GM21619 (cell line): Measurements from ENCODE around the gene RDH5.
A peak's percentile ranks its signal among the peaks of the same experiment; 100 is the strongest.

Source experiments
- ATAC-seq: cut with Tn5 transposase; IDR thresholded peaks from one replicate; pipeline ENCODE4 v1.9.1; 2021; ENCODE audit not compliant: unreplicated experiment

Gene RDH5

DNA sequence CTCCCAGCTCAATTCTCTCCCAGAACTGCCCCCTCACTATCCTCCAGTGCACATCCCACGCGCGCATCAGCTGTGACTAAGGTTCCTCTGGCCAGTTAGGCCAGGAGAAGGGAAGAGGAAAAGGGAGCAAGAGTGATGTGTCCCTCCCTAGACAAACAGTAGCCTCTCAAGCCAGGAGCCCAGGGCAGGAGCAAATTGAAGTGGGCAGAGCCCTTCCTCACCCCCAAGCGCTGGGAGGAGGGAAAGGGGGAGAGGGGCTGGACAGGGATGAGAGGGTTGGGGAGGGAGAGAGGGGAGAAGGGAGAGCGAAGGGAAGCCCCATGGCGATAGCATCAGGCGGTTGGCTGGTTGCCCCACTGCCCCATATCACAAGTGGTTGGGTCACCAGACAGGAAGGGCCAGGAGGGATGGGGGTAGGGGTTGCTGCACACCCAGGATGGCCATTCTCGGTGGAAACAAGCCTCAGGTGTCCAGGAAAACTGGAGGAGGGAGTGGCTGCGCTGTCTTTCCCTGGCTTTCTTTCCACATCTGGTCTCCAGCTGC lies 7.5 kb downstream of the RDH5 start:
- no peak for ATAC-seq

DNA sequence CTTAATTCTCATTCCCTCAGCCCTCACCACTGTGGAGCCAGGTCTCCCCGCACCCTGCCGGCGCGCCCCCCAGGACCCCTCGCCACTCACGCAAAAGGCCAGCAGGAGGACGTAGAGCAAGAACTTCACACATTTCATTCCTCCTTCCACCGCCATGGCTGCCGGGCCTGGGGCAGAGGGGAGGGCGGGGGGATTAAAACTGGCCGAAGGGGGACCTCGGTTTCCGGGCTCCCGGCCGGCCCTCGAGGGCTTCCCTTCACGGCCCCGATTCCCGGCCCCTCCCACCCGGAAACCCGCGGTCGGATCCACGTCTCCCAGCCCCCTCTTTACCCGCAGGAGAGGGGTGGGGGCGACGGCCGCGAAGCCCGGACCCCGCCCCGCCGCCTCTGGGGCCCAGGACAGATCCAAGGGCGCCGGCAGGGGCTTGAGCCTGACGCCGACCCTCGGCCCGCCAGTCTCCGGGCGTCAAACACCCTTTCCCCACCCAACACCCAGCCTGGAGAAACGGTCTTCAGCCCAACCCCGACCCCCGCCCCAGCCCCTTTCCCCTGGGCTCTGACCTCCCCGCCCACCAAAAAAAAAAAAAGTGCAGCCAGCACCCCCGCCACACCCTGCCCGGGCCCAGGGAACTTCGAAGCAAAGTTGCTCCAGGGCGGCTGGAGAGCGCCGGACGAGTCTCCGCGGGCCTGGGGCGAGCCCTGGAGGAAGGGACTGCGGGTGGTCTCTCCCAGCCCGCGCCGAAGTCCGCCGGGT lies 8.2 kb downstream of the RDH5 start:
- peak; percentile 6 for ATAC-seq

DNA sequence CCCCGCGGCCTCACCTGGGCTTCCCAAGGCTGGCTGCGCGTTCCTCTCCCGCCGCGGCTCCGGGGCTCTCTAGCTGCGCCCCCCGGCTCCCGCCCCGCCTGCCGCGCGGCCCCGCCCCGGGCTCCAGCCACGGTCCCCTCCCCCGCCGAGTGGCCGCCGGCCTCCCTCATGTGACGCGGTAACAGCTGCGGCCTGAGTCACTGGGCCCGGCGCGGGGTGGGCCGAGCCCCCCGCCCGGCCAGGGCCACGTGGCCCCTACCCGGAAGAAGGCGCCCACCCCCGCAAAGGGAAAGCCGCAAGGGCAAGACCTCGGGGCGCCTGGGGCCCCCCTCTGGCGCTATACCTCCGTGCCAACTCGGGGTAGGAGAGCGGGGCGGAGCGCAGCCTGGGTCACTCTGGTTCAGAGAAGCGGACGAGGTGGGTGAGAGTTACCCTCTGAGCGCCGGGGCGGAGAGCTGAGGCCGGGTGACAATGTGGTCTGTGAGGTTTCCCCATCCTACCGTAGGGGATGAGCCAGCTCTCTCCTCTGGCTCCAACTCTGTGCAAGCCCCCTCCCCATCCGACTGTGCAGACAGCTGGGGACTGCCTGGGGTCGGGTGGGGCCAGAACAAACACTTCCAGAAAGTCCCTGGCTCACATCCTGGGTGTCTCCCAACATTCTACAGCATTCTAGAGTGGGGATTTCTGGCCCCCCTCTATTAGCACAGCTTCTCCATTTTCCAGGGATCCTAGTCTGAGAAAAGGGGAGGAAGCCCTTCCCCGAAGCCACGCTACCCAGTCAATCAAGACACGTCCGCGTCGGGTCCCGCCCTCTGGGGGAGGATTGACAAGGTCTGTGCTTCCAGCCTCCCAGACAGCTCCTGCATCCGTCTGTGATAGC lies 9.0 kb downstream of the RDH5 start, which contains the start of gene CD63:
CD63 (minus strand) TSS at position 71 of the 880 bp plus-strand sequence. CDS start 668 bp downstream, outside the sequence.
- peak; percentile 56 for ATAC-seq

DNA sequence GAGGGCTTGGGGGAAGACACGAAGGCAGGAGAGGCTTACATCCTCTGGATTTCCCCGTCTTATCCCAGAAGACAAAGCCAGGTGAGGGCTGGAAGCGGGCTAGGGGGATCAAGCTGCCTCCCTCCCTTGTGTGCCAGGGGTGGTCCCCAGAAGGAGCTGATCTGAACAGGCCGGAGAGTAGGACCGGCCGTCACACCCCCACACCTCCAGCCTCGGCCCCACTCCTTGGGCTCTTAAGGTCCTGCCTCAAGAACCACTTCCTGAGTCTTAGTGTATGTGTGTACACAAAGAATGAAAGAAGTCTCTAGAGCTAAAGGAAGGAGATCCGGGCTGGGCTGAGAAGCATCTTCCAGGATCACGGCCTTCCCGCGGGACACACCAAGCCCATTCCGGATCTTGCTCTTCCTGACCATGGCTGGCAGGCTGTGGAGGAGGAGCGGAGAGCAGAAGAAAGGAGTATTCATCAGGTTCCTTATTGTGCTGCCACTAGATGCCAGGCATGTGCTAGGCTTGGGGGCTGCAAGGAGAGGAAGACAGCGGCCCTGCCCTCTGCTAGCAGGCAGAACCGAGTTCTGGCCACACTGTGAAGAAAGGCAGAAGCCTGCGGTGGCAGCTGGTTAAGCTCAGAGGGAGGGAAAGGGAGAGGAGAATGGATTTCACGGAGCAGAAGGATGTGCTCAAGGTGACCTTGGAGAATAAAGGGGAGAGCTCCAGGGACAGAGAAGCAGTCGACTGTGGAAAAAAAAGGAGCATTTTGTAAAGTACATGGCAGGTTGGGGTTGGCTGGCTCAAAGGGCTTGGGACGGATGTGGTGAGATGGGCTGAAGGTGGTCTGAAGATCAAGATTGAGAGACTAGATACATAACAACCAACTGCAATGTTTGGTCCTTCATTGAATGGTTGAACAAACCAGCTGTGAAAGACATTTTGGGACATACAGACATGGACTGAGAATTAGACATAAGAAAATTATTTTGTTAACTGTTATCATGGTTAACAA lies 9.9 kb downstream of the RDH5 start:
- peak; percentile 41 for ATAC-seq

DNA sequence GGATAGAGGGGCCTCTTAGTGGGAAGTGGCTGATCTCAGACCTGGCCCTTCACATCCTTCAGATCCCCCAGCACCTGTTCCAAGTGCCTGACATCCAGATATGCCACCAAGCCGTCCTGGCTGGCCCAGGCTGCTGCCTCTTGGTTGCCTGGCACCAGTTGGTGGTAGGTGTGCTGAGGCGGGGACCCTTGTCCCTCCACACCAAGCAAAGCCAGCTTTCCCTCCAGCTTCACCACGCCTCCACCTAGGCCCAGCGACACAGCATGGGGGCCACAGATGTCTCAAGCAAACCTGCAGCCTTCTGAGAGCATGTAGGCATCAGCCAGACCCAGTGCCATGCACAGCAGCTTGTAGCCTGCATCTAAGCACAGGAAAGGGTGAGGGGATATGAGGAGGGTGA lies 12.1 kb downstream of the RDH5 start:
- ATAC-seq: no peak

DNA sequence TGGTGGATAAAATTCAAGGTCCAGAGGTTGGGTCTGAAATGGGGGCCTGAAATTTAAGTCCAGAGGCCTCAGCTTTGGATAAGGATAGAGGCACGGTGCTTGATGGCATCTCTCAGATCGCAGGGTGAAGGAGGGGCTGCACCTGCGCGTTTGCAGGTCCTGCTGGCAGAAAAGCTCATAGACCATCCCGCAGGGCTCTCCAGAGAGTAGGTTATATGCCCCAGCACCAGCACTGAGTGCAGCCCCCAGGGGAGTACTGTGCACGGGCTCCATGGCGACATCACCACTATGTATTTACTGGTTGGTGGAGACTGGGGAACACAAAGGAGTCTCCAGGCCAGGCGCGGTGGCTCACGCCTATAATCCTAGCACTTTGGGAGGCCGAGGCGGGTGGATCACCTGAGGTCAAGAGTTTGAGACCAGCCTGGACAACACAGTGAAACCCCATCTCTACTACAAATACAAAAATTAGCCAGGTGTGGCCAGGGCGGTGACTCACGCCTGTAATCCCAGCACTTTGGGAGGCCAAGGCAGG lies 12.9 kb downstream of the RDH5 start:
- no peak for ATAC-seq

DNA sequence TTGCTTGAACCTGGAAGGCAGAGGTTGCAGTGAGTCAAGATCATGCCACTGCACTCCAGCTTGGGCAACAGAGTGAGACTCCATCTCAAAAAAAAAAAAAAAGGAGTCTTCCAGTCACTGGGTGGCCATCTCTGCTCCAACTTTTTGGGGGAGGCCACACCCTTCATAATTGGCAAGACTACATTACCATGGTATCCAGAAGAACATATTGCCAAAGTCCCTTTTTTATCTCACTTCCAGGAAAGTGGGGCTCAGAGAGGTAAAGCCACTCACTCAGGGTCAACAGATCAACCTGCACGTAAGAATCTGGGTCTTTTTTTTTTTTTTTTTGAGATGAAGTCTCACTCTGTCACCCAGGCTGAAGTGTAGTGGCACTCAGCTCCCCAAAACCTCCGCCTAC lies 13.7 kb downstream of the RDH5 start:
- no peak for ATAC-seq

DNA sequence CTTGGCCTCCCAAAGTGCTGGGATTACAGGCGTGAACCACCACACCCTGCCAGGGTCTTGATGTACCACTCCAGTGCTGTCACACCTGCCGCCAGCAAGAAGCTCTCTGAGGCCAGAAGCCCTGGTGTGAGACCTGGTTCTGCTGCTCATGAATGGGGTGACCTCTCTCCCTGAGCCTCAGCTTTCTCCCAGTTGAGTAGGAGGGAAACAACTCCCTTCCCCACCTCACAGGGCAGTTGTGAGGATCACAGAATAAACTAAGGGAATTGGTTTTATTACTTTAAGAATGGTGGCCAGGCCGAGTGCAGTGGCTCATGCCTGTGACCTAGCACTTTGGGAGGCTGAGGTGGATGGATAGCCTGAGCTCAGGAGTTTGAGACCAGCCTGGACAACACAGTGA lies 14.4 kb downstream of the RDH5 start:
- ATAC-seq: no peak

DNA sequence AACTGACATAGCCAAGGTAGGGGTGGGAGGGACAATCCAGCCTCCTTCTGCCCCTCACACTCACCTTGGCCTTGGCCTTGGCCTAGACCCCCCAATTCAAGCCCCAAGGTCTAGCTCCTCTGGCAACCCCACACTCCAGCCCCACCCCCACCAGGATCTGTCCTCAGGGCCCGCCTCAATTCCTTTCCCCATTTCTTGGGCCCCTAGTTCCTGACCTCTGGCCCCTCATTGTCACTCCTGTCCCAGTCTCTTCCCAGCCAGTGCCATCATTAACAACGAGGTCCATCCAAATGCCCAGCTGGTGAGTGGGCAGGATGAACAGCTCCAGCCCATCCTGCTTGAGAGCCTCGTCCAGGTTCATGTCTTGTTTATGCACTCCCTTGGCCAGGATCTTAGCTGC lies 15.9 kb downstream of the RDH5 start:
- ATAC-seq: no peak

DNA sequence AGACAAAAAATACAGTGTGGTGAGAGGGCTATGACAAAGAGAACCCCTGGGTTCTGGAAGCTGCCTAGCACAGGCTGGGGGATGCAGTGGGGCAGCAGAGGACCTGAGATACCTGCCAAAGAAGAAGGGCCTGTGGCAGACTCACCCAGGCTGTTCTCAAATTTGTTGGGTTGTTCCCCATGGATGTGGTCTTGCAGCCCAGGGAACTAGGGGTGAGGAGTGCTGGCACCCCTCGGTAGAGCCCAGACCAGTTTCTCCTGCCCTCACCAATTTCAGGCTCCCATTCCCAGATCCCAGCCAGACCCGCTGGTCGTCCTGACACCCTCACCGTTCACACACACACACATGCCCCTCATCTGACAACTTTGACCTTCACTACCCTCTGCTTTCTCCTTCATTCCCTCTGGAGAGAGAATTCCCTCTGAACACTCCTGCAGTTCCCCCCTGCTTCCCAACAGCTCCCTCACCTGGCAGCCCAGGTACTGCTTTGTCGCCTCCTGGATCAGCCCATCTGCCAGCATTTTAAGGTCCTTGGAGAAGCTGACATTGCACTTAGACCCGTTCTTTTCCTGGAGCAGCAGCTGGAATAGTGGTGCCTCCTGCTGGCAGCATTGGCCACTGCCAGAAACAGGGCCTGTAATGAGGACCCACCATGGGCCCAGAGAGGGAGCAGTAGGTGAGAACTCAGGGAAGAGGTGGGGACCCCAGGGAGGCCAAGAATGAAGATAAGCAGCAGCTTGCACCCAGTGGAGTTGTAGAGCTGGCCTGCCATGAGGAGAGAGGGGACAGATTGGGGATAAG lies 16.8 kb downstream of the RDH5 start:
- peak; percentile 36 for ATAC-seq

DNA sequence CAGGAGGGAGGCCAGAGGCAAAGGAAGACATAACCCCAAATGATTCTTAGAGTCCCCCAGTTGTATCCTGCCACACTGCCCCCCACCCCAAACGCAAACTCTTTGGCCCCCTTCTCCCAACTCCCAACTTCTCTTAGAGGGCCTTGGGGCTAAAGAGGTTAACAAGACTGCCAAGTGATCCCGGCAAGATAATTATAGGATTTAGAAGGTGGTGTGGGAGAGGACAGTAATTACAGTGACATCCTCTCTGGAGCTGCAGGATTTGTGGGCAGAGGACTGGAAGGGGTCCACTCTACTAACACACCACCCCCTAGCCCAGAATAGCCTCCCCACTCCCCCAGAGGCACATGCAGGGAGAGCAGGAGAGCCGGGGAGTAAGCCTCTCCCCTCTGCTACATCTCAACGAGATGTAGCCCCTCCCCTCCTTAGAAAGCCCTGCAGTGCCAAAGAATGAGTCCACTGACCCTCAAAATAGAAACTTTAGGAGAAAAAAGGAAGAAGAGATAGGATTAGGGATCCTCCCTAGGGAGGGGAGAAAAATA lies 17.5 kb downstream of the RDH5 start:
- ATAC-seq: no peak

DNA sequence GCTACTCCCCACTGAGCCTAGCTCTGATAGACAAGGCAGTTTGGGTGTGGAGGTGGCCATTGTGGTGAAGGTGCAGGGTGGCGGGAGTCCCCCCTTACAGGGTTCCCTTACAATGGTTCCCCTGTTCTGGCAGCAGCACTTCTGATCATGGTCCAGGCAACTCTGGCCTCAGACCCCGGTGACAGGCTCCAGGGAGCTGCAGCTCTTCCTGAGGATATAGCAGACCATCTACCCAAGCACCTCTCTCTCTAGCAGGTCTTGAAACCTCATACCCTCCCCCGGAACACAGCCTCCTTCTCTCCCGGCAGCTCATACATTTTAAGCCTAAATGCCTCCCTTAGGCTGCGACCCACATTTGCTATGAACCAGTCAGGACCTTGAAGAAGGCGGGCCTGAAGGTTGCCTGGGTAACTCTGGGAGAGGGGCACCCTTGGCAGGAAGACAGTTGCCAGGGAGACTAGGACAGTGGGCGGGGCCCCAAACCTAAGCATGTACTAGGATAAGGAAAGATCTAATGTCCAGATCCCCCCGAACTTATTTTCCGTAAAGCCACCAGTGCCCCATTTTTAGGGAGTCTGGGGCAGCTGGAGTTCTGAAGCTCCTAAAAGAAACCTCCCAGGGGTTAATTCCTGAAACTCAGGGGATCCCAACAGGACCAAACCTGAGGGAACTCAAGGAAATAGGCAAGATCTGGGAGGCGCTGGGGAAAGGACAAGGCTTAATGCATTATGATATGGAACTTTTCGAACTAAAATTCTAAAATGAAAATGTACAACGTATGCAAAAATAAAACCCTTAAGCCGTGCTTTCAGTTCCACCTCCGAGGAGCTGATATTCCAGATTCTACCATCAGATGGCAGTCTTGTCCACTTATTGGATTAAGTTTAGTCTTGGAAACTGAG lies 18.2 kb downstream of the RDH5 start:
- peak; percentile 90 for ATAC-seq

DNA sequence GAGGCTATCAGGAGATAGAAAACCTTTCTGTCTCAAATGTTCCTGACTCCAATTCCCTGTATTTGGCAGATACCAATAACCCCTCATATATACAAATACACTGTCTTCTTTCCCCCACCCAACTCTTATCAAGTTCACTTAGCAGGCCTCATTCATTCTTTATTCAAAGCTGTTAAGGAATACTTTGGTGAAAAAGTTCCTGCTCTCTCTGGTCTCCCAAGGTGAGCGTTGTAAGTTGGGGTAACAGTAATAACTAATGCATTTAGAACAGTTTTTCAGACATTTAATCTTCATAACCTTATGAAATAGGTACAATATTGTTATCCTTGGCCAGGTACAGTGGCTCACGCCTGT lies 18.8 kb downstream of the RDH5 start:
- ATAC-seq: no peak

DNA sequence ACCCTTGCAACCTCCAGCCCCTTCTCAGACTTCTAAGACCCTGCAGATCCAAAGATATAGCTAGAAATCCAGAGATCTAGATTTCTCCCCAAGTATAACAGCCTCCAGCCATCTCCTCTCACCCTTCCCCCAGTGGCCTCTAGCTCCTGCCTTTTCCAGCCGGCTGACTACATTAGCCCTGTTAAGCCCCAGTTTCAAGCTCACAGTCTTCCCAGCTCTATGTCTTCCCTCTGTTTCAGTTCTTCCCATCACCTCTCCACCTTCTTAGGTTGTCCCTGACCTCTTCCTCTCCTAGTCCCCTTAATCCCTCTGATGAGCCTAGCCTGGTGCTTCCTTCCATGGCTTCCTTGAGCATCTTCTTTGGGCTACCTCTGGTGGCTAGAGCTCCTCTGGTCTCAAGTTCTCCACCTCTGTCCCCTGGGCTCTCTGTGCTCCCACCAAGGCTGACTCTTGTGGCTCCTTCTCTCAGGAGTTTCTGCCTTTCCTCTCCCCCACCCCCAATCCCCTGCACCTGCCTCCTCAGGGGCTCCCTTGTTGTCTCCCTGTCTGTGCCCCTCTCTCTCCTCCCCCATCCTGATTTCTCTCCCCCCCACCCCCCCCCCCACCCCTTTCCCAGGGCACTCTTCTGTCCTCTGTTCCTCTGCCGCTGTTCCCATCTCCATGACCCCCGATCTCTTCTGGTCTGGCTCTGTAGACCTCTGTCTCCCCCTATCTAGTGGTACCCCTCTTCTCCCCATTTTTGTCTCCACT lies 21.9 kb downstream of the RDH5 start:
- ATAC-seq: no peak

DNA sequence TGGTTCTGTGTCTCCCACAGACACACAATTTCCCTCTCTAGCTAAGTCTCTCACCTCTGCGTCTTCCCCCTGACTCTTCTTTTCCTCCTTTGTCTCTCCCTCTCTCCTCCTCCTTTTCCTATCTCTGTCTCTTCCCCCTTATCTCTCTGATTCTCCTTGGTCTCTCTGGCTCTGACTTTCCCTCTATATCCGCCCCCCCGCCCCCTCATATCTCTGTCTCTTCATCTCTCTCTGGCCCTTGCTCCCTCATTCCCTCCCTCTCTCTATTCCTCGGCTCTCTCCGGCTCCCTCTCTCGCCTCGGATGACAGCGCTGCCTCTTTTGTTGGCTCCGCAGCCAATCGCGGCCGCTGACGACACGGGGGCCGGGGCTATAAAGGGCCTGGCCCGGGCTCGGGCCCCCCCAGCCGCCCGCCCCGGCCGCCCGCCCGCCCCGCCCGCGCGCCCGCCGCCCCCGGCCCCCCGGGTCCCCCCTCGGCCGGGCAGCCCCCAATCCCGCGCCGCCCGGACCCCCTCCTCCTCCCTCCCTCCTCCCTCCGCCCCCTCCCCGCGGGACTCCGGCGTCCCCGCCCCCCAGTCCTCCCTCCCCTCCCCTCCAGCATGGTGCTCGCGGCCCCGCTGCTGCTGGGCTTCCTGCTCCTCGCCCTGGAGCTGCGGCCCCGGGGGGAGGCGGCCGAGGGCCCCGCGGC lies 22.7 kb downstream of the RDH5 start, which contains the start of gene GDF11:
GDF11 (plus strand) TSS at position 404 of the 687 bp plus-strand sequence; CDS start at position 599, 195 bp downstream.
- peak; percentile 16 for ATAC-seq

DNA sequence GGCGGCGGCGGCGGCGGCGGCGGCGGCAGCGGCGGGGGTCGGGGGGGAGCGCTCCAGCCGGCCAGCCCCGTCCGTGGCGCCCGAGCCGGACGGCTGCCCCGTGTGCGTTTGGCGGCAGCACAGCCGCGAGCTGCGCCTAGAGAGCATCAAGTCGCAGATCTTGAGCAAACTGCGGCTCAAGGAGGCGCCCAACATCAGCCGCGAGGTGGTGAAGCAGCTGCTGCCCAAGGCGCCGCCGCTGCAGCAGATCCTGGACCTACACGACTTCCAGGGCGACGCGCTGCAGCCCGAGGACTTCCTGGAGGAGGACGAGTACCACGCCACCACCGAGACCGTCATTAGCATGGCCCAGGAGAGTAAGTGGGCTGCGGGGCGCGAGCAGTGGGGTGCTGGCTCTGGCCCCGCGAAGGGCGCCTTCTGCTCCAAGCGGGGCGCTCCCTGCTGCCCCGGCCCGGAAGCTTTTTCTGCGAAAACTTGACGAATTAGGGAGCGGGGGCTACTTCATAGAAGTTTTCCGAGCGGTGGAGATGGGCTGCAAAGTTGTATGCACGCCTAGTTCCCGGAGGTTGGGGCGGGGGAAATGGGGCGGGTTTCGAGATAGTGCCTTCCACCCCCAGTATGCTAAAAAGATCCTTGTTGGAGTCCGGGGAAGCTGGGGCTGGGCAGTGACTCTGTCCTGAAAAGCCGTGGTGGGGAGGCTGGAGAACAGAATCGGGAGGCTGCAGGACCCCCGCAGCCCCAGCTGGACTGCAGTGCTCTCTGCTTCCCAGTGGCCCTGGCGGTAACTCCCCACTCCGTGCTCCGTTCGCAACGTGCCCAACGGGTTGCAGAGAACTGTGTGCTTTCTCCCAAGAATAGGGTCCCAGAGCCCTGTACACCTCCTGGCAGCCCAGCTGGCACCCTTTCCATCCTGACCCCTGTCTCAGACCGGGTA lies 23.5 kb downstream of the RDH5 start:
- peak; percentile 42 for ATAC-seq
